Neuronal stem cell (in vitro differentiated cells): ENCODE results near the gene SLC16A13.

Experiments
- DNase-seq: peaks from one replicate; pipeline ENCODE4 v3.0.0-alpha.2; 2013; ENCODE audit warnings: low spot score
- H2AFZ ChIP-seq: one replicate; pipeline ENCODE4 v1.6.1; 2013; ENCODE audit warnings: mild to moderate bottlenecking, low read length, inconsistent platforms
- H2AK5ac ChIP-seq: 2 replicates; pipeline ENCODE4 v1.6.1; 2013; ENCODE audit warnings: low read depth, mild to moderate bottlenecking, inconsistent platforms, low read length, moderate library complexity, mixed read lengths
- H2BK120ac ChIP-seq: 2 replicates; pipeline ENCODE4 v1.6.1; 2013; ENCODE audit warnings: low read depth, mild to moderate bottlenecking, inconsistent platforms, low read length, moderate library complexity, mixed read lengths
- H2BK12ac ChIP-seq: one replicate; pipeline ENCODE4 v1.6.1; 2013; ENCODE audit warnings: low read length, inconsistent platforms
- H2BK15ac ChIP-seq: 2 replicates; pipeline ENCODE4 v1.6.1; 2013; ENCODE audit warnings: mild to moderate bottlenecking, low read length, inconsistent platforms, mixed read lengths
- H2BK5ac ChIP-seq: one replicate; pipeline ENCODE4 v1.6.1; 2013; ENCODE audit warnings: inconsistent platforms, mild to moderate bottlenecking, low read length, moderate library complexity
- H3K14ac ChIP-seq: one replicate; pipeline ENCODE4 v1.6.1; 2013; ENCODE audit warnings: low read length, inconsistent platforms
- H3K18ac ChIP-seq: 2 replicates; pipeline ENCODE4 v1.6.1; 2013; ENCODE audit warnings: low read length, inconsistent platforms
- H3K23ac ChIP-seq: 2 replicates; pipeline ENCODE4 v1.6.1; 2013; ENCODE audit warnings: low read depth, mild to moderate bottlenecking, mixed read lengths, low read length, inconsistent platforms; ENCODE audit not compliant: poor library complexity
- H3K27ac ChIP-seq: replicated peaks from 3 replicates; pipeline ENCODE4 v1.5.1; 2013; ENCODE audit warnings: low read length, inconsistent platforms
- H3K27me3 ChIP-seq, 3 experiments: 2 replicates each; pipeline ENCODE4 v1.6.1; 2013; ENCODE audit warnings: low read length in 3 of 3, mild to moderate bottlenecking in 2 of 3, inconsistent platforms in 1 of 3, low read depth in 1 of 3, mixed read lengths in 1 of 3, moderate library complexity in 1 of 3; ENCODE audit not compliant: control insufficient read depth in 3 of 3, insufficient read depth in 3 of 3
- H3K36me3 ChIP-seq, 2 donors: replicated peaks in 1 of 2; 2 replicates each; pipeline ENCODE4 v1.6.1; 2013; ENCODE audit warnings: low read length in 2 of 2; ENCODE audit not compliant: control insufficient read depth in 2 of 2, insufficient read depth in 2 of 2
- H3K4ac ChIP-seq: 2 replicates; pipeline ENCODE4 v1.6.1; 2013; ENCODE audit warnings: inconsistent platforms, mild to moderate bottlenecking, low read length, moderate library complexity
- H3K4me1 ChIP-seq, 2 donors: 1 replicate in 1 of 2; 2 replicates in 1 of 2; pipeline ENCODE4 v1.6.1; 2013; ENCODE audit warnings: low read length in 2 of 2, low read depth in 1 of 2; ENCODE audit not compliant: control insufficient read depth in 2 of 2, insufficient read depth in 1 of 2
- H3K4me2 ChIP-seq: one replicate; pipeline ENCODE4 v1.6.1; 2013; ENCODE audit warnings: mild to moderate bottlenecking, low read length, inconsistent platforms; ENCODE audit not compliant: insufficient read depth, poor library complexity, severe bottlenecking
- H3K4me3 ChIP-seq, 2 donors: 2 replicates each; pipeline ENCODE4 v1.5.1; 2013; ENCODE audit warnings: low read length in 2 of 2, mild to moderate bottlenecking in 2 of 2, inconsistent platforms in 1 of 2, moderate library complexity in 1 of 2
- H3K79me1 ChIP-seq: one replicate; pipeline ENCODE4 v1.6.1; 2013; ENCODE audit warnings: low read depth, mild to moderate bottlenecking, inconsistent platforms, low read length, moderate library complexity
- H3K9ac ChIP-seq: one replicate; pipeline ENCODE4 v1.6.1; 2013; ENCODE audit warnings: mild to moderate bottlenecking, low read depth, low read length, inconsistent platforms; ENCODE audit not compliant: poor library complexity
- H3K9me3 ChIP-seq, 2 donors: replicated peaks in 1 of 2; 2 replicates each; pipeline versions ENCODE3 to v1.6.1; 2013; ENCODE audit warnings: low read length in 2 of 2, mild to moderate bottlenecking in 2 of 2, inconsistent platforms in 1 of 2, low read depth in 1 of 2, mixed read lengths in 1 of 2, moderate library complexity in 1 of 2; ENCODE audit not compliant: control insufficient read depth in 2 of 2, insufficient read depth in 1 of 2
- H4K8ac ChIP-seq: one replicate; pipeline ENCODE4 v1.6.1; 2013; ENCODE audit warnings: low read depth, mild to moderate bottlenecking, inconsistent platforms, low read length, moderate library complexity
- H4K91ac ChIP-seq: one replicate; pipeline ENCODE4 v1.6.1; 2013; ENCODE audit warnings: low read length, low read depth, mild to moderate bottlenecking, inconsistent platforms; ENCODE audit not compliant: poor library complexity
- WGBS, 2 donors: extraction: QIAGEN DNeasy Blood & Tissue Kit; methylation state at CpG; one replicate each; pipeline ENCODE4 v1.1.7; 2013; ENCODE audit warnings: missing lambda C conversion rate in 2 of 2, mixed read lengths in 1 of 2; ENCODE audit not compliant: insufficient read length in 2 of 2, insufficient replicate concordance in 1 of 2; ENCODE audit errors: extremely low coverage in 2 of 2; 5-methylcytosine and 5-hydroxymethylcytosine counted together

Gene SLC16A13

DNA sequence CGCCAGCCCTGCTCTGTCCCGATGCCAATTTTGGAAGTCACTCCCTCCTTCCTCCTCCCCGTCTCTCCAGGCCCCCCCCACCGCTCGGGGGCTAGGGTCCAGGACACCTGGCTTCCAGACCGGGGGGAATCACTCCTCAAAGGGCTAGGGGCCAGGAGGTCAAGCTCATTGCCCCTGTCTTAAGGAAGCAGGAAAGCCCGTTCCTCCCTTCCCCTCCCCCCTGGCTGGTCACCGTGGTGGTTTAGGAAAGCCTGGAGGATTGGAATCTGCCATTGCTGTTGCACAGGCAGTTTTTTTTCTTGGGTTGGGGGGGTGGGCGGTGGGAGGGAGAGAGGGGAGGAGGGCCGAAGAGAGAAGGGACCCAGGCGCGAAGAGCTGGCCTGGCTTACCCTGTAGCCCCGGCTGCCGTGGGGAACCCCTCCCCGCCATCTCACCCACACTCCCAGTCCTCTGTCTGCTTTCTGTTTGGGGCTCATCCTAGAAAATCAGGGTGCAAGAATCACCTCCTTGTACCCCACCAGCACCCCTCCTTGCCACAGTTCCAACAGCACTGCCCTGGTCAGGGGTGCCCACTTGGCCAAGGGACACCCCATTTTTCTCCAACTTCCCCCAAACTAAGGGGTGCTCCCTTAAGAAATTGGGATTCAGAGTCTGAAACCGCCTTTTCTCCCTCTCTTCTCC is 15.8 kb upstream of the SLC16A13 start:
- peak overlapping the region; percentile 95 for H3K18ac ChIP-seq
- no peak overlapping the region for H2BK120ac ChIP-seq
- no peak overlapping the region for H2BK12ac ChIP-seq
- H3K4me2 ChIP-seq: peak overlapping the region; percentile 39
- peaks cover 0 to 8% of the 10 kb centered on the region in 2 donors for H3K9me3 ChIP-seq
- DNase-seq: no peak
- H4K91ac ChIP-seq: no peak overlapping the region
- peak overlapping the region; percentile 95 for H2AFZ ChIP-seq
- H3K27me3 ChIP-seq: peaks cover 13 to 43% (median 35%) of the 10 kb centered on the region in 3 experiments
- peaks cover 5 to 15% of the 10 kb centered on the region in 2 donors for H3K36me3 ChIP-seq
- H3K27ac ChIP-seq: no peak overlapping the region
- no peak overlapping the region for H3K23ac ChIP-seq
- H3K4me3 ChIP-seq: peak overlapping the region in 1 of 2 donors; percentile 33
- H2AK5ac ChIP-seq: no peak overlapping the region
- H2BK5ac ChIP-seq: no peak overlapping the region
- peaks cover 13 to 29% of the 10 kb centered on the region in 2 donors for H3K4me1 ChIP-seq
- peak overlapping the region; percentile 88 for H2BK15ac ChIP-seq
- H3K4ac ChIP-seq: no peak overlapping the region
- peaks cover 1% of the 10 kb centered on the region for H3K79me1 ChIP-seq
- WGBS, 2 donors: no CpG with 5 or more reads among the region's 16 CpGs
- no peak overlapping the region for H4K8ac ChIP-seq
- H3K9ac ChIP-seq: no peak overlapping the region
- H3K14ac ChIP-seq: peak overlapping the region; percentile 44

DNA sequence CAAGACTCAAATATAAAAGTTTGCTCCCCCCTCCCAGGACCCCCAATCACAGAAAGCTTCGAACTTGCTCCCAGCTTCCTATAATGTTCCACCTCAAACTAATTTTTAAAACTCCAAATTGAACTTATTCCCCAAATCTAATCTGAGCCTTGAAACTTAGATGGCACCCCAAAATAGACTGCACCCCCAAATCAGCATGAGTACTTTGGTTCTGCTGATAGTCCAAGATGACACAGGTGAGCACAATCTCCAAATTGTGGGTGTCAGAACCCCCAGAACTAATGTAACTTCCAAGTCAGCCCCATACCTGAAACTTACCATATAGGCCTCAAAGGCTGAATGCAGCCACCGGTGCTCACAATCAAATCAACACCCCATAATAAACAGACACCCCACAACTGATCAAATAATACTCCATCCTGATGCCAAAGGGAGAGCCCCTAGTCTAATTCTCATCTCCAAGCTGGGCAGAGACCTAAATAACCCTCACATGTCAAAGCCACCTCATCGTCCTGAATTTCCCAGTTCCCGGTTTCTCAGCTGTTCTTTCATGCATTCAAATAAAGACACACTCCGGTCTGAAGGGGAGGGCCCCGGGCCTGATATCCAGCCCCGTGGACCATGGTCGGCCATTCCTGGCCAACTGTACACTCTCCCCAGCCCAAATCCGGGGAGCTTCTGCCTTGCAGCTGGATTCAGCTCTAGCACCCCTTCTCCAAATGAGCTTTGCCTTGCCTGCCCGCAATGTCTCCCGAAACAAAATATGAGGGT is 14.7 kb upstream of the SLC16A13 start:
- Histone ChIP-seq H2AK5ac (no peak overlapping the region), H3K4ac (no peak overlapping the region), H4K8ac (no peak overlapping the region), H2BK5ac (no peak overlapping the region), H2BK120ac (no peak overlapping the region), H3K27ac (no peak overlapping the region), H3K9ac (no peak overlapping the region), H3K4me2 (no peak overlapping the region), H2AFZ (peak overlapping the region; percentile 97), H3K4me1 (peaks cover 6 to 23% of the 10 kb centered on the region in 2 donors), H3K9me3 (peaks cover 0 to 8% of the 10 kb centered on the region in 2 donors), H3K36me3 (peaks cover 5 to 13% of the 10 kb centered on the region in 2 donors), H3K14ac (no peak overlapping the region), H2BK12ac (no peak overlapping the region), H3K18ac (no peak overlapping the region), H3K23ac (no peak overlapping the region), H3K4me3 (no peak overlapping the region), H3K27me3 (peaks cover 13 to 47% (median 35%) of the 10 kb centered on the region in 3 experiments), H4K91ac (no peak overlapping the region), H2BK15ac (no peak overlapping the region), H3K79me1 (peaks cover 1% of the 10 kb centered on the region)
- no peak for DNase-seq
- no CpG with 5 or more reads among the region's 11 CpGs for WGBS, 2 donors

DNA sequence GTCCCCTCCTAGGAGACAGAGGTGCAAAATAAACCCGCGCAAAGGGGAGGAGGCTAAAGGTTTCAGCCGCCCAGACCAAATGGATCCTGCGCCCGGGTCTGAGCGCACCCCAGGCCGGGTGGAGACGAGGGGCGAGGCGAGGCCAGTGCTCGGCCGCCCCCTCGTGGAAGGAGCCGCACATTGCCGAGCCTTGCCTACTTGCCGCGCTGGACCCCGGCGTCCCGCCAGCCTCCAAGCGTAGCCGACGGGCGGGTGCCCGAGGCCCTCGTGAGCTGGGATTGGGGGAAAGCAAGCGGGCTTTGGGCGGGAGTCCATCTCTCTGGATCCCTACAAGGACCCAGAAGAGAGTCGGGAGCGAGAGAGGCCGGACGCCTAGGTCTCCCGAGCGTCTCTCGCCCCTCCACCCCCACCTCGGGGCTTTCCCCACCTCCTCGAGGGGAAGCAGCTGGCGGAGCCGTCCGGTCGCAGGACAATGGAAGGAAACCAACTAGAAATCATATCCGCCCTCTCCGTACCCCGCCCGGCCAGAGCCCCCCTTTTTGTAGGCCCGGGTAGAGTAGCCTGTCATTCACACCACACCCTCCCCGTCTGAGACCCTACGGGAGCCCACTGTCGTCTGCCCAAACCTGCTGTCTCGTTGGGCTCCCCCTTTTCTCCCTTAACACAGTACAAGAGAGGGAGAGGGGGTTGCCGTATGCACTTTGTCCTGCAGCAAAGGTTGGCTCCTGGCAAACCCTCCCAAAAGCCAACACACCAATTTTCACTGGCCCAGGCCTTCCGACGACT is 13.6 kb upstream of the SLC16A13 start:
- peak overlapping the region; percentile 31 for H2BK120ac ChIP-seq
- no peak overlapping the region for H3K9ac ChIP-seq
- peak overlapping the region; percentile 17 for H2BK15ac ChIP-seq
- H3K79me1 ChIP-seq: peaks cover 1% of the 10 kb centered on the region
- no peak for DNase-seq
- H3K23ac ChIP-seq: peak overlapping the region; percentile 65
- H3K18ac ChIP-seq: peak overlapping the region; percentile 89
- peaks cover 6 to 12% of the 10 kb centered on the region in 2 donors for H3K4me1 ChIP-seq
- peaks cover 2 to 5% of the 10 kb centered on the region in 2 donors for H3K36me3 ChIP-seq
- H3K27ac ChIP-seq: no peak overlapping the region
- H4K8ac ChIP-seq: no peak overlapping the region
- no CpG with 5 or more reads among the region's 53 CpGs for WGBS, 2 donors
- H2AFZ ChIP-seq: peak overlapping the region; percentile 97
- no peak overlapping the region for H3K4ac ChIP-seq
- peaks cover 0 to 8% of the 10 kb centered on the region in 2 donors for H3K9me3 ChIP-seq
- peak overlapping the region; percentile 27 to 62 for H3K4me3 ChIP-seq
- no peak overlapping the region for H4K91ac ChIP-seq
- H3K27me3 ChIP-seq: peaks cover 13 to 51% (median 35%) of the 10 kb centered on the region in 3 experiments
- peak overlapping the region; percentile 94 for H2AK5ac ChIP-seq
- no peak overlapping the region for H2BK5ac ChIP-seq
- H3K14ac ChIP-seq: no peak overlapping the region
- peak overlapping the region; percentile 61 for H3K4me2 ChIP-seq
- H2BK12ac ChIP-seq: no peak overlapping the region
